Measurements from ENCODE around the gene GRK3. TPM values are rescaled to one million over a fixed set of nuclear protein-coding genes. Genes with fewer than 3 reads are reported as not detected.

The GRK3 gene
- total RNA-seq, 4 donors from 2014 or later = 3.6 to 10.9 (median 7.1) TPM

DNA sequence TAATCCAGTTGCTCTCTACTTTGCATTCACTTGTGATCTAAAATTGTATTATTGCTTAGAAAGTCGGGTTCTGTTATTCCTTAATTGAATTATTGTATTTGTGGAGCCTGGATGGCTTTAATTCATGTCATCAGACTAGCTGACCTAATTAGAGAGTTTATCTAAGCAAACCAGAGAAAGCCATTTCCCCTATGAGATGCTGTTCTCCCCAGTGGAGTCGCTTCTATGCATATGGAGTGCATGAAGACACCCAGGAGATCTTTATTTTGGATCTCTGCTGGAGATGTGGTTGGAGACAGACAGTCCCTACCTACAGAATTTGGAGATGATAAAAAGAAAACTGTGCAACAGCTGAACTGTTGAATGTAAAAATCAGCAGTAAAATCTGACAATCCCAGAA, 132.3 kb downstream of the GRK3 start:
- Histone ChIP-seq H3K9me3 (no peaks in the 10 kb centered on the region), H3K4me3 (no peak overlapping the region), H3K27me3 (no peaks in the 10 kb centered on the region), H3K27ac (no peak overlapping the region), H3K36me3 (no peaks in the 10 kb centered on the region), H3K4me1 (peaks cover 9% of the 10 kb centered on the region)
- no peak for DNase-seq (ENCODE audit: low spot score in 2 of 2)
- 51% methylated on average over 2 of the region's 2 CpGs for WGBS
- TF ChIP-seq POLR2A (IDR thresholded peaks at IDR 0.05) (no peak), EP300 (IDR thresholded peaks at IDR 0.05) (no peak), POLR2AphosphoS5 (IDR thresholded peaks at IDR 0.05) (no peak)
- TF ChIP-seq, protein P1, sequence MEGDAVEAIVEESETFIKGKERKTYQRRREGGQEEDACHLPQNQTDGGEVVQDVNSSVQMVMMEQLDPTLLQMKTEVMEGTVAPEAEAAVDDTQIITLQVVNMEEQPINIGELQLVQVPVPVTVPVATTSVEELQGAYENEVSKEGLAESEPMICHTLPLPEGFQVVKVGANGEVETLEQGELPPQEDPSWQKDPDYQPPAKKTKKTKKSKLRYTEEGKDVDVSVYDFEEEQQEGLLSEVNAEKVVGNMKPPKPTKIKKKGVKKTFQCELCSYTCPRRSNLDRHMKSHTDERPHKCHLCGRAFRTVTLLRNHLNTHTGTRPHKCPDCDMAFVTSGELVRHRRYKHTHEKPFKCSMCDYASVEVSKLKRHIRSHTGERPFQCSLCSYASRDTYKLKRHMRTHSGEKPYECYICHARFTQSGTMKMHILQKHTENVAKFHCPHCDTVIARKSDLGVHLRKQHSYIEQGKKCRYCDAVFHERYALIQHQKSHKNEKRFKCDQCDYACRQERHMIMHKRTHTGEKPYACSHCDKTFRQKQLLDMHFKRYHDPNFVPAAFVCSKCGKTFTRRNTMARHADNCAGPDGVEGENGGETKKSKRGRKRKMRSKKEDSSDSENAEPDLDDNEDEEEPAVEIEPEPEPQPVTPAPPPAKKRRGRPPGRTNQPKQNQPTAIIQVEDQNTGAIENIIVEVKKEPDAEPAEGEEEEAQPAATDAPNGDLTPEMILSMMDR (IDR thresholded peaks at IDR 0.05) = no peak

DNA sequence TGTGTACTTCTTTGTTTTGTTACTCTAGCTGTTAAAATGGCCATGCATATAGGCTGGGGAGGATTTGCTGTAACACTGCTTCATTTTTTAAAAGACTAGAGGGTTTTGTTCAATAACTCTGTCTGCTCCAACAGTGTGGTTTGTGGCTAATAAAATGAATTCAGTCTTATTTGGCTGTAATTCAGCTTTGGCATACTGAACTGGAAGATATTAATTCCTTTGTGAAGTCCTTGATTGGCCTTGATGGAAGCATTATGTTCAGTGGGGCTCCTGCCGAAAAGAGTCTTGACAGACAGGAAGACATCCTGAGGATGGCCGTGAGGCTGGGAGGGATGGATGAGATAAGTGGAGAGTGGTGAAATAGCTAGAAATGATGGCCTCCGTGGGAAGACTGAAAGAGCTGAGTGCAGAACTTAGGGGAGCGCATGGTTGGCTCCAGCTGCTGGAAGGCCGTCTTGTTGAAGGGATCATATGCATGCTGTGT, 132.7 kb downstream of the GRK3 start:
- Histone ChIP-seq H3K36me3 (no peaks in the 10 kb centered on the region), H3K4me3 (no peak overlapping the region), H3K27ac (no peak overlapping the region), H3K4me1 (peaks cover 9% of the 10 kb centered on the region), H3K27me3 (no peaks in the 10 kb centered on the region), H3K9me3 (no peaks in the 10 kb centered on the region)
- TF ChIP-seq EP300 (IDR thresholded peaks at IDR 0.05) (no peak), POLR2A (IDR thresholded peaks at IDR 0.05) (no peak), POLR2AphosphoS5 (IDR thresholded peaks at IDR 0.05) (no peak)
- TF ChIP-seq, protein P1 (IDR thresholded peaks at IDR 0.05) = no peak
- 77% methylated on average over 5 of the region's 5 CpGs for WGBS
- no peak for DNase-seq (ENCODE audit: low spot score in 2 of 2)

GRCh38 chr22:25697978-25698377, 133.5 kb downstream of the GRK3 start:
- WGBS = 91% methylated on average over 2 of the region's 2 CpGs
- H3K9me3 ChIP-seq = no peaks in the 10 kb centered on the region
- no peak overlapping the region for H3K27ac ChIP-seq
- H3K27me3 ChIP-seq = no peaks in the 10 kb centered on the region
- H3K4me1 ChIP-seq = peaks cover 9% of the 10 kb centered on the region
- no peaks in the 10 kb centered on the region for H3K36me3 ChIP-seq
- no peak overlapping the region for H3K4me3 ChIP-seq
- DNase-seq (ENCODE audit: low spot score in 2 of 2) = no peak
- TF ChIP-seq, protein P1 (IDR thresholded peaks at IDR 0.05) = no peak
- TF ChIP-seq POLR2A (IDR thresholded peaks at IDR 0.05) = no peak
- no peak for TF ChIP-seq EP300 (IDR thresholded peaks at IDR 0.05)
- no peak for TF ChIP-seq POLR2AphosphoS5 (IDR thresholded peaks at IDR 0.05)

DNA sequence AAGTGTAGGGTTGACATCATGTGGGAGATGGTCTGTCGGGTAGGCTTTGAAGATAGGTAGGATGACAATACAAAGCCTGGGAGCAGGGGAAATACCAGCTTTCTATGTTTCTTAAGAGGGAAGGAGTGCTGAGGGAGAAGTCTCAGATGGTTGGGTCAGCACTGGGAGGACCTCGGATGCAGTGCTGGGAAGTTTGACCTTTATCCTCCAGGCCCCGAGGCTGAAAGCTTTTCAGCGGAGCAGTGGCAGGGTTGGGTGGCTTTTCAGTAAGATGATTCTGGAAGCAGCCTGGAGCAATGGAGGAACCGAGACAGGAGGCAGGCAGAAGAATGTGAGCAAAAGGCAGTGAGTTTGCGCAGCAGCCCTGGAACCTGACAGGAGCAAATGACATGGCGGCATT, 134.0 kb downstream of the GRK3 start:
- H3K27me3 ChIP-seq = no peaks in the 10 kb centered on the region
- 87% methylated on average over 7 of the region's 7 CpGs for WGBS
- no peaks in the 10 kb centered on the region for H3K36me3 ChIP-seq
- no peaks in the 10 kb centered on the region for H3K9me3 ChIP-seq
- no peak overlapping the region for H3K27ac ChIP-seq
- H3K4me1 ChIP-seq = peaks cover 9% of the 10 kb centered on the region
- TF ChIP-seq EP300 (IDR thresholded peaks at IDR 0.05) = no peak
- no peak for TF ChIP-seq POLR2AphosphoS5 (IDR thresholded peaks at IDR 0.05)
- no peak for TF ChIP-seq POLR2A (IDR thresholded peaks at IDR 0.05)
- TF ChIP-seq, protein P1 (IDR thresholded peaks at IDR 0.05) = no peak
- H3K4me3 ChIP-seq = no peak overlapping the region
- DNase-seq (ENCODE audit: low spot score in 2 of 2) = no peak

- Histone ChIP-seq H3K4me3 (no peak overlapping the region), H3K4me1 (peaks cover 9% of the 10 kb centered on the region), H3K27me3 (no peaks in the 10 kb centered on the region), H3K9me3 (no peaks in the 10 kb centered on the region), H3K36me3 (peaks cover 2% of the 10 kb centered on the region), H3K27ac (no peak overlapping the region)
- no peak for DNase-seq (ENCODE audit: low spot score in 2 of 2)
- TF ChIP-seq EP300 (IDR thresholded peaks at IDR 0.05) (no peak), POLR2A (IDR thresholded peaks at IDR 0.05) (no peak), POLR2AphosphoS5 (IDR thresholded peaks at IDR 0.05) (no peak)
- TF ChIP-seq, protein P1 (IDR thresholded peaks at IDR 0.05) = no peak
- WGBS = 89% methylated on average over 6 of the region's 6 CpGs
Observed at GRCh38 chr22:25698978-25699377, 134.5 kb downstream of the GRK3 start.

All from suprapubic skin (tissue), 4 donors.